Activated CD8-positive, alpha-beta memory T cell treated with anti-CD3 and anti-CD28 coated beads, Interleukin-2, amount 50 U/mL, for 24 hours (primary cell): ENCODE measurements around the gene SLC22A23.

Experiments
- DNase-seq: peaks from one replicate; pipeline ENCODE4 v3.0.0-alpha.2; 2020; ENCODE audit errors: extremely low read depth

Gene SLC22A23

GRCh38 chr6:3473773-3474172 is 16.9 kb upstream of the SLC22A23 start:
- DNase-seq: no peak

DNA sequence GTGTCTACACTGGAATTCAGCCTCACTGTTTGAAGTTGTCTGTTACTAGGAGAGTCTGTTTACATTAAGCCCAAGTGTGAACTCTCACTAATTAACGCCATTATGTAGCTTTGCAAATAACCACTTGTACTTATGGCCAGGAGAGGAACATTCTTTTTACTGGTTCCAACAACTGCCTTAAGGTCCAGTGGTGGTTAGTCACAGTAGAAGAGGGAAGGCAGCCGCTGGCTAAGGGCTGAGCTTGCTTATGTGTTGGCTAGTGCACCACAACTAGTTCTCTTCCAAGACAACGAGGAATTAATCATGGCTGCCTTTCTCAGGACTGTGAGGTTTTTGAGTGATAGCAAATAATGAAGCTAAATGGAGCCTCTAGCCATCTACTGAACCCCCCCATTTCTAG is 14.9 kb upstream of the SLC22A23 start:
- DNase-seq: no peak

DNA sequence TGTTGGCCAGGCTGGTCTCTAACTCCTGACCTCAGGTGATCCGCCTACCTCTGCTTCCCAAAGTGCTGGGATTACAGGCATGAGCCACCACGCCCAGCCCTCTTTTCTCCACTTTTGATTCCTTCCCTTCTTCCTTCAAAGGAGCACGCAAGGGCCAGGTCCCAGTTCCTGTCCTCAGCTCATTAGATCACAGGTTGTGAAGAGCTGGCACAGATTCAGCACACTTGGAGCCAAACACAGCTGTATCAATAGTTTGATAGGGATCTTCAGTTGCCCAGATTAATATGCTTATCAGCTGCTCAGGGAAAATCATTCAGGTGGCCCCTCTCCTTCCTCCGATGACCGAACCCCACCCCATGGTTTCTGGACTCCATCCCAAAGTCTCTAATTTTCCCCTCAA is 14.4 kb upstream of the SLC22A23 start:
- DNase-seq: no peak

- DNase-seq: no peak
Observed at GRCh38 chr6:3468585-3468984, 11.7 kb upstream of the SLC22A23 start.

- no peak for DNase-seq
Observed at GRCh38 chr6:3467996-3468395, 11.1 kb upstream of the SLC22A23 start.

- DNase-seq: no peak
Observed at GRCh38 chr6:3466488-3467219, 9.8 kb upstream of the SLC22A23 start.

- no peak for DNase-seq
Observed at GRCh38 chr6:3460253-3460652, 3.4 kb upstream of the SLC22A23 start.

DNA sequence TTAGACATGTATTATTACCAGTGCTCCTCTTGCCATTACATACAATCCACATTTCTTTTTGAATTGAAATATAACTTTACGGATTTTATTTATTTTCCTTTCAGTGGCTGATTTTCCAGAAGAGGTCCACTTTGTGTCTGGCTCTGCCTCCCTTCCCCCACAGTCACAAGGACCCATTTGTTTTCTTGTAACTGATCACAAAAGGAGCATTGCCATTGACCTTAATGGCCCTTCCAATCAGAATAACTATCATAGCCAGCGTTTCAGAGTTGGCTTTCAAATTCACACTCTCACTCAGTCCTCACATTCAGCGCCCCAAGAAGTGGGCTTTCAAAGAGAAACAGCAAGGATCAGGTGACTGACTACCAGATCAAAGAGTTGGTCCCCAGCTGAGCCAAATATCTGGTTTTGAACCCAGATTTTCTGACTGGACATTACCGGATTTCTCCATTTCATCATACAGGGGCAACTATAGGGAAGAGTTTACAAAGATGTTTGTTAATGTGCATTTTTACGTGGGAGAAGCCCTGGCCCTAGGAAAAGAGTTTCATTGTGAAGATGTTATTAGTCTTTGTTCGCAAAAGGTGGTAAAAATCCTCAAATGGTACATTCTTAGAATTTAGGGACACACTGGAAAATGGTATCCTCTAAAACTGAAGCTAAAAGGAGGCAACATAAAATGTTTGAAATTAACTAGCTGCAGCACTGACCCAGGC is 2.0 kb upstream of the SLC22A23 start:
- DNase-seq: no peak

DNA sequence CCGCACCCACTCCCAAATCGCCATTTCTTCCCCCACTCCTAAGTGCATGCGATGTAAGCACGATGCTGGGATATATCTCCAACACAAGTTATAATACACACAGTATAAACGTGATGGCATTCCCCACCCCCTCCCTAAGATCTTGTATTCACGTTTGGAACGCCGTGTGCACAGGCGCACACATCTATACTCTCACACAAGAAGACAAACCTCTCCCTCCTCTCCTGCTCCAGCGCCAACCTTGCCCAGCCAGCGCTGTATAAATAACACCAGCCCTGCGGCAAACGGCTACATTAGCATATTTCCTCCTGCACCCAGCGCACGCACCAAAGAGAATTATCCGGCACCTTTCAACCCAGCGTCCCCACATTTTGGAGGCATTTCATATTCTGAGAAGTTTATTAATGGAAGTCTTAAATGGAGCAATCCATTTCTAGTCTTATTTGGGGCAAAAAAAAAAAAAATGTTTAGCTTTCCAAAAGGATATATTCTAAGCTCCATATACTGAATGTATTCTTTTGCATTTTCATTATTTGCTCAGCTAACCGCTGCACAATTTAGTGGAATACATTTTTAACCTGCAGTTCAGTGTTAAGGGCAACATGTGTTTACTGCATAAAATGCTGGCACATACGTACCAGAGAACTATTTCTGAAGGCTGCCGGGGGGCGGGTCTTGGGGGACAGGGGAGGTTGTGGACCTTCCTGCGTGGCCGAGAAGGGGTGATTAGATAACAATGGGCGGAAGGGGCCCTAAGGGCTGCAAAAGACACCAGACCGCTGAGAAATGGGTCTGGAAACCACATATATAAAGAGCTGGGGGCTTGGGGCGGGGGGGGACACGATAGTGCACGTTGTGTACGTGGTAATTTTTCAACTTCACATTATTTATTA is 1.1 kb upstream of the SLC22A23 start:
- DNase-seq: no peak

DNA sequence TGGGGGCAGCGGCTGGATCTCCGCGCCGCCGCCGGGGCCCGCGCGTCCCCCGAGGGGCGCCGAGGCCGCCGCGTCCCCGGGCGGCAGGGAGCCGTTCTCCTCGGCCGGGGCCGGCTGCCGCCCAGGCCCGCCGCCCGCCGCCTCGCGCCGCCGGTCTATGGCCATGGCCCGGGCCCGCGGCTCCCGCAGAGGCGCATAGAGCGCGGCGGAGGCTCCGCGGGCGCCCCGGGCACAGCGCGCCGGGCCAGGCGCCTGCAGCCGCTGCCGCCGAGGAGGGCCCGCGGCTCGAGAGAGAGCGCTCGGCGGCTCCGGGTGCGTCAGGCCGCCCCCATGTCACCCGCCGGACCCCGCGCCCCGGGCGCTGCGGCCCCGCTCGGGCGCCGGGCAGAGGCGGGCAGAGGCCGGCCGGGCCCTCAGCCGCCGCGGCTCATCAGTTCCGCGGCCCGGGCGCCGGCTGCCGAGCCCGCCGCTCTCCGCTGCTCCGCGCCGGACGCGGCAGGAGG is 404 bp downstream of the SLC22A23 start:
- DNase-seq: no peak

- DNase-seq: no peak
Observed at GRCh38 chr6:3455569-3456394, 1.1 kb downstream of the SLC22A23 start.

GRCh38 chr6:3455147-3455568 is 1.7 kb downstream of the SLC22A23 start:
- DNase-seq: no peak

DNA sequence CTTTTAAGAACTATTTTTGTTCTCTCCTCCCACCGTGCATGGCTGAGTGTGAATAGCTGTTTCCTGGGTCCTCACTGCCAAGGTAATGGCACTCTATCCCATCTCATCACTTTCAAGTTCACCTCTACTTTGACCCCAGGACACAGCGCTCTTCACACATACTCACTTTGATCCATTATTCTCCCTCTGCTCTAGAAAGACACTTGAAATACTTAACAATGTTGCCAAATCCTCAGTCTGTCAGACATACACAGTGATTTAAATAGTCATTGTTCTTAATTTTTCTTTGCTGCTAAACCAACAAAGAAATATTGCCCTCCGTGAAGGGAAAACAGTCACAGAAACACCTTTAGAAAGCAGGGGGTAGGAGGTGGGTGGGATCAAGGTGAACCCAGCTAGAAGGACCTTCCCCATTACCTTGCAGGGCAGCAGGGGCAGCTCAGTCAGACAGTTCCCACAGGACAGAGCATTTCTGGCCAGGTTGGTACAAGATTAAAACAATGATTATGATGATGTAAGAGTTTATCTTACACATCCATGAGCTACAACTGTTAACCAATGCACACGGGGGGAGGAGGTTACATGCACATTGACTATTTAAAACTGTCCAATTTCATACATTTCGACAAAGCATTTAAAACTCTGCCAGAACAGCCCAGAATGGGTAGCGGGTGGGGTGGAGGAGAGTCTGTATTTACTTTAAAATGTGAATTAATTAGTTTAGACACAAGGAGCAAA is 2.4 kb downstream of the SLC22A23 start:
- DNase-seq: no peak

- DNase-seq: no peak
Observed at GRCh38 chr6:3453413-3454272, 3.2 kb downstream of the SLC22A23 start.

DNA sequence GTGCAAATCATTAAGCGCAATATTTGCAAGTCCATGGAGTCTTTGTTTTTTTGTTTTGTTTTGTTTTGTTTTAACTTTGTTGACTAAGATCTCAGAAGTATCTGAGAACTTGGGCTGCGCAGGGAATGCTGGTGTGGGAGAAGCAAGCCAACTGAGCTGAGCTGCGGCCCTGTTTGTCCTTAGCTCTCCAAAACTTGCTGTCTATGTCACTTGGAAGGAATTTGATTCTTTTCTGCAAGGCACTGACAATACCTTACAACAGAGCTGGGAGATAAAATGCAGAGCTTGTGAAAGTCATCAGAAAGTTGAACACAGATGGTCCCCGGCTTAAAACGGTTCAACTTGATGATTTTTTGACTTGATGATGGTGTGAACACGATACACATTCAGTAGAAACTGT is 5.4 kb downstream of the SLC22A23 start:
- DNase-seq: no peak

DNA sequence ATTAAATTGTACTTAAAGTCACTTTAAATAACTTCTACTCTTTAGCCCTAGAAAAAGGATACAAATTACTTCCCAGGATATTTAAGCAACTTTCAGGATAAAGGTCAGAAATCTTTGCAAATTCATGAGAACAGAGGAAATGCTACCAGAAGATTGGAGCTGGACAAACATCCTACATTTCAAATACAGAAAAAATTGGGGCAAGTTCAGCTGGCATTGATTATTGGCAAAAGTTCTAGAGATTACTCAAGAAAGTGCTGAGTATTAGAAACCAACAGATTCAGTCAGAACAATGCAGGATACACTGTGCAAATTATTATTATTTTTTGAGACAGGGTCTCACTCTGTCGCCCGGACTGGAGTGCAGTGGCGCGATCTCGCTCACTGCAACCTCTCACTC is 6.0 kb downstream of the SLC22A23 start:
- DNase-seq: no peak

GRCh38 chr6:3449750-3450305 is 7.0 kb downstream of the SLC22A23 start:
- DNase-seq: no peak

DNA sequence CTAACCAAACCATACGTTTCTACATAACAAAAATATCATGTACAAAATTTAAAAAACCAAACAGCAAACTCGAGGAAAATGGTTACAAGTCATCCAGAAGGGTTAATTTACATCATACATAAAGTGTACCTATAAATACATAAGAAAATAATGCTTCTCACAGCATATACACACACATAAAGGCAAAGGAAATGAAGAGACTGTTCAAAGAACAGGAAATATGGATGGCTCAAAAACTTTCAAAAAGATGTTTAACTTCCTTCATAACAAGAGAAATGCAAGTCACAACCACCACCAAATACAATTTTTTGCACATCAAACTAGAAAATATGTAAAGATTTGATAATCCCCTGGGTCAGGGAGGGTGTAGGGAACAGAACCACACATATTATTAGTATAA is 7.5 kb downstream of the SLC22A23 start:
- no peak for DNase-seq

DNA sequence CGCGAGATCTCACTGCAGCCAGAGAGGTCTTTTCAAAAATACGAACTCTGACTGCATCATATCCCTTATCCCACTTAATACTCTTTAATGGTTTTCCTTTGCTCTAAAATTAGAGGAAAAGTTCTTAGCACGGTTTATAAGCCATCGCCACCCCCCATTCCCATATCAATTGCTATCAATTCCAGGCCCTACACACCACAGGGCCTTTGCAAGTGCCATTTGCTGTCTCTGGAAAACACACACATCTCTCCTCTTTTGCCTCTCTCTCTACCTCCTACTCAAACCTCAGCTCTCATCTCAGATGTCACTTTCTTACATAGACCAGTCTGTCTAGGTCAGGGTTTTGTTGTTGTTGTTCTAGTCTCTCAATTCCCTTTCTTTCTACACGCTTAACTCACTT is 9.8 kb downstream of the SLC22A23 start:
- DNase-seq: no peak
